Mucosa of descending colon (tissue), 3 donors: ENCODE results near the gene DNAL1. TPM values are rescaled to one million over a fixed set of nuclear protein-coding genes. Genes with fewer than 3 reads are reported as not detected.

Experiments used
- ATAC-seq: fragments of 200-7000 bp; cut with Tn5 transposase; one replicate; pipeline ENCODE4 v1.9.1; 2020; ENCODE audit warnings: mild to moderate bottlenecking, moderate library complexity
- DNase-seq, 3 donors: peaks; one replicate each; pipeline ENCODE4 v3.0.0-alpha.2; 2020
- H3K36me3 ChIP-seq: fragments of 200-600 bp; one replicate; pipeline ENCODE4 v1.8.0; 2021; ENCODE audit warnings: low read depth, mild to moderate bottlenecking
- H3K4me1 ChIP-seq: fragments of 200-600 bp; one replicate; pipeline ENCODE4 v1.8.0; 2021; ENCODE audit warnings: low read depth, mild to moderate bottlenecking
- H3K4me3 ChIP-seq: fragments of 200-600 bp; one replicate; pipeline ENCODE4 v1.8.0; 2021; ENCODE audit warnings: mild to moderate bottlenecking
- H3K9me3 ChIP-seq: fragments of 200-600 bp; one replicate; pipeline ENCODE4 v1.8.0; 2021; ENCODE audit warnings: mild to moderate bottlenecking
- CTCF ChIP-seq: fragments of 200-600 bp; IDR thresholded peaks from one replicate; pipeline ENCODE4 v1.8.0; 2022; ENCODE audit warnings: antibody characterized with exemption, mild to moderate bottlenecking
- intact Hi-C, 2 donors: fragments of 100-400 bp; cut with DNase I in 1 of 2; cut with micrococcal nuclease in 1 of 2; formaldehyde crosslinking; loops; one replicate each; pipeline versions ENCODE4 v1.11.0 to v1.11.1; 2022; cut with DNase I, micrococcal nuclease
- total RNA-seq, 3 donors: library from RNA; stranded (reverse); fragmentation: NEBNext Ultra II Directional in 2 of 3; extraction: Animal tissue kit (Norgen Biotek cat#: 25700) in 2 of 3; gene quantifications; one replicate each; pipeline versions ENCODE4 v1.2.1 to v1.2.4, GENCODE V29; 2021 to 2023
- donor health status: DM: no; HTN: no; CAD: no; lungs with moderate emphysema.
- donor health status: DM: no; HTN: no; CAD: no.
- donor health status: DM: no; HTN: yes; CAD: no.

The DNAL1 gene
- total RNA-seq, 3 donors from 2014 or later: 7.0 to 18.9 (median 7.6) TPM

DNA sequence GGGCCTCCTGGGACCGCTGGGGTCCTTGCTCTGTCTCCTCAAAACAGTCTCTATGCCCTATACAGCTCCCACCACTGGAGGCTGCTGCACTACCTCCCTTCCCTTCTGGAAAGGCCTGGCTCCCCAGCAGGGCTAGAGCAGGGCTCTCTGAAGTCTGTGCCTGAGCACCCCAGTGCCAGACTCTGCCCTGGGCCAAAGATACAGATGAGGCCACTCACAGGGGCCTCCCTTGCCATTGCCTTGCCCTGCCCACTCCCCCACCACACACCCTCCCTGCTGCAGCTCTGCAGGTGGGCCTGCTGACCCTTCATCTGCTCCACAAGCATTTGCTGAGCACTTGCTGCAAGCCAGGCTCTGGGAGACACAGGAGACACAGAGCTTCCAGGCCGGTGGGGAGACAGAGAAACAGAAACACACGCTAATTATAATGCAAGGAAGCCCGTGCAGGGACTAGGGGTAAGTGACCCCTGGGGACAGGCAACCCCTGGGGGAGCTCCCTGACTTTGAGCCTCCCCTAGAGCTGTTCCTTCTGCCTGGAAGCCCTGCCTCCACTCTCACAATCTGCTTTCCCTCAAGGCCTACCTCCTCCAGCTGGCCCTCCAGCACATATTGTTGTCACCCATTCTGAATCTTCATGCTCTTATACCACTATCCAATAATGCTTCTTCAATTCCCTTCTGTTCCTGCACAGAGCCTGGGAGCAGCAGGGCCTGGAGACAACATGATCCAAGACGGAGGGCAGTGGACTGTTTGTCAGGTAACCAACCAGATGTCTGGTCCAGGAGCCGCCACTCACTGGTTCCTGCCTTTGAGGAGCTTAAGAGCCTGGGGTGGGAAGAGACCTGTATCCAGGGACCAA lies 102.0 kb downstream of the DNAL1 start:
- H3K36me3 ChIP-seq: no peaks in the 10 kb centered on the region
- TF ChIP-seq CTCF: no peak
- ATAC-seq (no peak), DNase-seq (peak in 2 of 3 donors; percentile 31 to 54)
- no peaks in the 10 kb centered on the region for H3K9me3 ChIP-seq
- intact Hi-C loops: no loop called here
- no peak overlapping the region for H3K4me3 ChIP-seq
- peaks cover 100% of the 10 kb centered on the region for H3K4me1 ChIP-seq

DNA sequence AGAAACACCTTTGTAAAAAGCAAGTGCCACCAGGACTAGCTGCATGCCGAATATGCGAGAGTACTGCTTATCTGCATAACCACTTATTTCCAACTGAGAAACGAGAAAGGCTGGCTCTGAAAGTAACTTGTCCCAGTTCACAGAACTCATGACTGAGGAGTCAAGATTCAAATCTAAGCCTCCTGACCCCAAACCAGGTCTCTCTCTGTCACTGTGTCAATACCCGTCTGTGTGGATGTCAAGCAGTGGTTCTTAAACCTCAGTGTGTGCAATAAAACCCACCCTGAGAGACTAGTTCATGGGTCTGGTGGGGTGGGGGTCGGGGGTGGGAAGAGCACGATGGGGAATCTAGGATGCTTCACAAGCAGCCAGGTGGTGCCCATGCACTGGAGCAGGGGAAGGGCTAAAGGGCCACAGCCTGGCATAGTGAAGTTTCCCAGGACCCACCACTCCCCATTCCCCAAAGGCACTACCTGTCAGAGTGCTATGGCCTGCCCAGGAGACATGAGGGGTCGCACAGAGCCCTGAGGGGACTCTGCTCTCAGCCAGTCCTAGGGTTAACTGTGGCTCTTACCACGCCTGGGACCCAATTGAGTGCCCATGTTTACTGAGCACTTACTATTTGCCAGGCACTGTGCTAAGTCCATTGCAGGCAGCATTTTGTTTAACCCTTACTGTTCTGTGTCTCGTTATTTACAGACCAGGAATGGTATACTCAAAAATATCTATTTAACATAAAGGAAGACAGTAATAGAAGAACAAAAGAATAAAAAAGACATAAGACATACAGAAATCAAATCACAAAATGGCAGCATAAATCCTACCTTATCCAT lies 102.8 kb downstream of the DNAL1 start:
- no peak overlapping the region for H3K4me3 ChIP-seq
- ATAC-seq (no peak), DNase-seq (peak in 1 of 3 donors; percentile 22)
- peaks cover 100% of the 10 kb centered on the region for H3K4me1 ChIP-seq
- H3K36me3 ChIP-seq: no peaks in the 10 kb centered on the region
- intact Hi-C loops: no loop called here
- TF ChIP-seq CTCF: no peak
- no peaks in the 10 kb centered on the region for H3K9me3 ChIP-seq

- ATAC-seq: peak; percentile 12
- Histone ChIP-seq H3K9me3 (no peaks in the 10 kb centered on the region), H3K4me3 (no peak overlapping the region), H3K4me1 (peaks cover 100% of the 10 kb centered on the region), H3K36me3 (no peaks in the 10 kb centered on the region)
- DNase-seq: no peak
- no peak for TF ChIP-seq CTCF
- intact Hi-C loops: no loop called here
Observed at GRCh38 chr14:73748858-73749357, 104.1 kb downstream of the DNAL1 start.

- Histone ChIP-seq H3K36me3 (no peaks in the 10 kb centered on the region), H3K4me3 (no peak overlapping the region), H3K4me1 (peaks cover 100% of the 10 kb centered on the region), H3K9me3 (no peaks in the 10 kb centered on the region)
- intact Hi-C loops: no loop called here
- DNase-seq: no peak
- no peak for TF ChIP-seq CTCF
- no peak for ATAC-seq
Observed at GRCh38 chr14:73749706-73750530, 105.1 kb downstream of the DNAL1 start.

DNA sequence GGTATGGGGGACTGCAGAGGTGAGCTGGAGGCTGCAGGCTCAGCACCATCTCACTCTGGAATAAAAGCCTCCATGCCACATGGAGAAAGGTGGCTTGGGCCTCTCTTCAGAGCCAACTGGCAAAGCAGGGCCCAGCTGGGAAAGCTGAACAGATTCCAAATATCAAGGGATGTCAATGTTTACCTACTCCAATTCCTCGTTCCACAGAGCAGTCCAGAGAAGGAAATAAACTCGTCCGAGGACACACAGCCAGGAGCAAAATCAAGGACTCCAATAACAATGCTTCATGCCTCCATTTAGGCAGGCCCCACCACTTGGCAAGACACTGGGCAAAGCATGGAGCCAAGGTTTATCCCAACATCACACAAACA lies 105.7 kb downstream of the DNAL1 start:
- H3K4me1 ChIP-seq: peaks cover 100% of the 10 kb centered on the region
- H3K9me3 ChIP-seq: no peaks in the 10 kb centered on the region
- intact Hi-C loops: no loop called here
- H3K4me3 ChIP-seq: no peak overlapping the region
- H3K36me3 ChIP-seq: no peaks in the 10 kb centered on the region
- ATAC-seq: no peak
- no peak for DNase-seq
- TF ChIP-seq CTCF: no peak
